GM18951 (cell line): ENCODE data around the gene RRP1B.
A peak's percentile ranks its signal among the peaks of the same experiment; 100 is the strongest.
"Not testable (repeated sequence)": the region's sequence is repeated elsewhere in the genome, so short reads cannot be mapped to it uniquely, and the experiment has no call there.

ENCODE experiments used
- POLR2A ChIP-seq: IDR thresholded peaks from 4 replicates; pipeline ENCODE4 v1.6.1; 2011; ENCODE audit warnings: mild to moderate bottlenecking; ENCODE audit not compliant: insufficient read length, insufficient read depth; ENCODE audit errors: extremely low read depth
- in situ Hi-C: fragments of 300-500 bp; cut with MboI; formaldehyde crosslinking; loops from one replicate; pipeline ENCODE4 v1.12.0; 2022; ENCODE audit warnings: low sequenced_read_pairs, mixed read lengths, inconsistent platforms; ENCODE audit not compliant: unreplicated experiment

RRP1B gene

DNA sequence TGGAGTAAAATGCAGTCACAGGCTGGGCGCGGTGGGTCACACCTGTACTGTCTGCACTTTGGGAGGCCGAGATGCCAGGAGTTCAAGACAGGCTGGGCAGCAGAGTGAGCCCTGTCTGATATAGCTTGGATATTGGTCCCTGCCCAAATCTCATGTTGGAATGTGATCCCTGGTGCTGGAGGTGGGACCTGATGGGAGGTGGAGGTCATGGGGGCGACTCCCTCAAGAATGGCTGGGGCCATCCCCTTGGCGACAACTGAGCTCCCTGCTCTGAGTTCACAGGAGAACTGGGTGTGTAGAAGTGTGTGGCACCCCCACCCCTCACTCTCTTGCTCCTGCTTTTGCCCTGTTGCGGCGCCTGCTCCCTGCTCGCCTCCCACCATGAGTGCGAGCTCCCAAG is 48.1 kb downstream of the RRP1B start:
- no peak for TF ChIP-seq POLR2A
- in situ Hi-C loops, result no loop called here

DNA sequence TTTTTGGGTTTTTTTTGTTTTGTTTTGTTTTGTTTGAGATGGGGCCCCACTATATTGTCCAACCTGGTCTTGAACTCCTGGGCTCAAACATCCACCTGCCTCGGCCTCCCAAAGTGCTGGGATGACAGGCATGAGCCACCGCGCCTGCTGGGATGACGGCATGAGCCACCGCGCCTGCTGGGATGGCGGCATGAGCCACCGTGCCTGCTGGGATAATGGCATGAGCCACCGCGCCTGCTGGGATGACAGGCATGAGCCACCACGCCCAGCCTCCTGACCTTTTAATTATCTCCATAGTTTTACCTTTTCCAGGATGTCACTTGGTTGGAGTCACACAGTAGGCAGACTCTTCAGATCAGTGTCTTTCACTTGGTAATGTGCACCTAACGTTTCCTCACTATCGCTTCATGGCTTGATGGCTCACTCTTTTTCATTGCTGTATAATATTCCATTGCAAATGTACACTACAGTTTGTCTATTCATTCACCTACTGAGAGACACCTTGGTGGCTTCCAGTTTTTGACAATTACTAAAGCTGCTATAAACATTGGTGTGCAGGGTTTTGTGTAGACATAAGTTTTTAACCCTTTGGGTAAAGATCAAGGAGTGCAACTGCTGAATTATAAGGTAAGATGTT is 49.5 kb downstream of the RRP1B start:
- in situ Hi-C loops, result no loop called here
- no peak for TF ChIP-seq POLR2A

DNA sequence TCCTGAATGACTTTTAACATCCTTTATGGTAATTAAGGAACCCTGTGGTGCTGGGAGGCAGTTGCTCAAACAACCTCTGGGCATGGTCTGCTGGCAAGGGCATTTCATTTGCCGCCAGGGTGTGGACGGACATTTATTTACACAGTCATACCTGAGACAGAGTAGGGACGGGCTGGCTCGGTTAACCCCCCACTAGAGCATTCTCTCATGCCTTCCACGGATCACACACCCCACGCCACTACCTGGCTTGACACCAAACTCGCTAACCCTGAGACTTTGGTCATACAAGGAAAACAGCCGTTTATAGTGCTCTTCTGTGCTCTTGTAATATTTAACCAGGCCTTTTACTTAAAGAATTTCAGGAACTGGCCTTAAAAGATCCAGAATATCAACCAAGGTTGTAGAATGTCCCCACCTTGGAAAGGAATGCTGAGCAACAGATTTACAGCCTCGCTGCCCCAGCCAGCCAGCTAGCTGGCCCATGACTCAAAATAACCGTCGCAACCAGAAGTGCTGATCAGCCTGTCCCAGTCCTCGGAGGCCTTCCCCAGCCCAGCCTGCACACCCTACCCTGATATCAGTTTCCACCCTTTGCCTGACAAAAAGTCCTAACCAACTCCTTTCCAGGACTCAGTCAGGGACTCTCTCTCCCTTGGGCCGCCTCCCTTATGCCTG is 53.0 kb downstream of the RRP1B start:
- TF ChIP-seq POLR2A, result no peak
- in situ Hi-C loops, result no loop called here

DNA sequence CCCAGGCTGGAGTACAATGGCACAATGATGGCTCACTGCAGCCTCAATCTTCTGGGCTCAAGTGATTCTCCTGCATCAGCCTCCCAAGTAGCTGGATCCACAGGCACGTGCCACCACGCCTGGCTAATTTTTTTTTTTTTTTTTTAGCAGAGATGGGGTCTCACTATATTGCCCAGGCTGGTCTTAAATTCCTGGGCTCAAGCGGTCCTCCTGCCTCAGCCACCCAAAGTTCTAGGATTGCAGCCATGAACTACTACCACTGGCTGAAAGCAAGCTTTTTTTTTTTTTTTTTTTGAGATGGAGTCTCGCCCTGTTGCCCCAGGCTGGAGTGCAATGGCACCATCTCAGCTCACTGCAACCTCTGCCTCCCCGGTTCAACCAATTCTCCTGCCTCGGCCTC is 53.8 kb downstream of the RRP1B start:
- in situ Hi-C loops, result not testable (repeated sequence)

DNA sequence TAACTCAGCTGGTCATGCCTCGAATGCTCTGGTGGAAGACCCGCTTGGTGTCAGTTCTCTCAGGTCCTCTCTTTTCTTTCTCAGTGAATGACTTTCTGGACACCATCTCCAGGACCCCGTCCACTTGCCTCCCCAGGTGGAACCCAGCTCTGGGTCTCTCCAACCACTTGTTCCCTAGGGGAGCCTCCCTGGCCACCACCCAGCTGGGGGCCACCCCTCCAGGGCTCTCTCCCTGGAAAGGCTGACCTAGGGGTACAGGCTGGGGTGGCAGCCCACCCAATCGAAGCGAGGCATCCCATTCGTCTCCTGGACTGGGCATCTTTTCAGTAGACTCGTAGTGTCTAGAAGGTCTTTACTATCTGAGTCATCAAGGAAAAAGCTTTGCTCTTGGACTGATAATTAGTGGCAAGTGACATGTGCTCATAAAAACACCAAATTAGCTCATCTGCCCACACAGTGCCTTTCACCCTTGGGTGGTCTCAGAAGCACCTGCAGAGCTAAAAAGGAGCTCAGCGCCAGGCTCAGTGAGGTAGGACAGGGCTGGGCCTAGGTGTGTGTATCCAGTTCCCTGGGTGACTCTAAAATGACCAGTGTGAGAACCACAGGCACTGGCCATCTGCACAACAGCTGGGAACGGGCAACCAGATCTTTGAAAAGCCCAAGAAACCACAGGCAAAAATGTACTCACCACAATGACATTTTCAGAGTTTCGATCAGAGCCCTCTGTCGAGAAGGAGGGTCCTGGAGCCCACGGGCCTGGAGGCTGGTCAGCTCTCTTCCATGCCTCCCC is 57.2 kb downstream of the RRP1B start:
- TF ChIP-seq POLR2A, result no peak
- in situ Hi-C loops, result no loop called here

DNA sequence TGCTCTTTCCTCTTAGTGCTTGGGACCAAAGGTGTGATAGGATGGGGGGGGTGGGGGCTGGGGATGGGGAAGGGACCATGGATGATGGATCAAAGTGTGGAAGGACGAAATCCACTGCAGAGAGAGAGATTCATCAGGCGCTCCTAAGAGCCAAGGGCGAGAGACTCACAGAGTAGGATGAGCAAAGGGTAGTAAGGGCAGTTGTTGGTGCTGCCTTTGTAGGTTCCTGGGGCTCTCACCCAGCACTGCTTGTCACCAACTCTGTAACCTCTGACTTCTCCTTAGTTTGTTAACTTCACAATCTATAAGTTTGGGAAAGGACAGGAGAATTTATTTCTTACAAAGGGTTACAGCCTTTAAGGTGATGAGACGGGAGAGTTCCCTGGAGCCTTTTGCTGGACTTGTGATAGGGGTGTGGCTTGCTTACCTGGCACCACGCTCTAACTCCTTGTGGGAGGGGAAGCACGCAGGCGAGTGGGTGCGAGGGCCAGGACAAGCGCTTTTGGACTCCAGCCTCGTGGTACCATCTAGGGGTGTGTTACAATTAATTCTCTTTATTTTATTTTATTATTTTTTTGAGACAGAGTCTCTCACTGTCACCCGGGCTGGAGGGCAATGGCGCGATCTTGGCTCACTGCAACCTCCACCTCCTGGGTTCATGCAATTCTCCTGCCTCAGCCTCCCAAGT is 58.0 kb downstream of the RRP1B start:
- TF ChIP-seq POLR2A, result no peak
- in situ Hi-C loops, result no loop called here

DNA sequence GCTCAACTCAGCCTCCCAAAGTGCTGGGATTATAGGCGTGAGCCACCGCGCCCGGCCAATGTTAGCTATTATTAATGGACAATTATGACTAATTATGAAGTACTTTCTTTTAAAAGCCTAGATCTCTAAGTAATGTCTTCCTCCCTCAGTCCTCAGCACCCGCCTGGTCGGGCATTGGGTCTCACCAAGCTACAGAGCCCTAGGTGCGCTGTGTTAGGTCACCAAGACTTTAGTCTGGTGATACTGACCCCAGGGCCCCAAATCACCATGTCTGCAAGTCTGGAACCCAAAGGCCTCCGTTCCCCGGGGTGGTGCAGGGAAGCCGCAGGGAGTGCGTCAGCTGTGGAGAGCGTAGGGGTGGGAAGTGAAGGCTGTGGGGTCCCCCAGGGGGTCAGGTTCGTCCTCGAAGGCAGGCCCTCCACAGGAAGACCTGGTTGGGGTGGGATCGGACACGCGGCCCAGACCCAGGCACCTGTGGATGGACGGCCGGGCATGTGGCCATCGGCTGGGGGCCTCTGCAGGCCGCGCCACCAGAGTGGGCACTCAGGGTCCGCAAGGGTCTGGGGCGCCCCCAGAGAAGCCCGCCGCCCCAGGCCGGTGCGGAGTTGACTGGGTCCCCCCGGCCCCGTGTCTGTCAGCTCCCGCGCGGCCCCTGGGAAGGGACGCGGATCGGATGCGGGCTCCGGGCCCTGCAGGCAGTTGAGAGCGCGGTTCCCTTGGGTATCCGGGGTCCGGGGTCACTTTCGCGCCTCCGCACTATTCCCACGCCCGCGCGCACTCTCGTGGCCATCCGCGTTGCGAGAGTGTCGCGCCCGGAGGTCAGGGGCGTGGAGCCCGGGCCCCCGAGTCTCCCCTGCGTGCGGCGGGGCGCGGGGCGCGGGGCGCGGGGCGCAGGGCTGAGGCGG is 58.9 kb downstream of the RRP1B start:
- in situ Hi-C loops, result no loop called here
- TF ChIP-seq POLR2A, result no peak

DNA sequence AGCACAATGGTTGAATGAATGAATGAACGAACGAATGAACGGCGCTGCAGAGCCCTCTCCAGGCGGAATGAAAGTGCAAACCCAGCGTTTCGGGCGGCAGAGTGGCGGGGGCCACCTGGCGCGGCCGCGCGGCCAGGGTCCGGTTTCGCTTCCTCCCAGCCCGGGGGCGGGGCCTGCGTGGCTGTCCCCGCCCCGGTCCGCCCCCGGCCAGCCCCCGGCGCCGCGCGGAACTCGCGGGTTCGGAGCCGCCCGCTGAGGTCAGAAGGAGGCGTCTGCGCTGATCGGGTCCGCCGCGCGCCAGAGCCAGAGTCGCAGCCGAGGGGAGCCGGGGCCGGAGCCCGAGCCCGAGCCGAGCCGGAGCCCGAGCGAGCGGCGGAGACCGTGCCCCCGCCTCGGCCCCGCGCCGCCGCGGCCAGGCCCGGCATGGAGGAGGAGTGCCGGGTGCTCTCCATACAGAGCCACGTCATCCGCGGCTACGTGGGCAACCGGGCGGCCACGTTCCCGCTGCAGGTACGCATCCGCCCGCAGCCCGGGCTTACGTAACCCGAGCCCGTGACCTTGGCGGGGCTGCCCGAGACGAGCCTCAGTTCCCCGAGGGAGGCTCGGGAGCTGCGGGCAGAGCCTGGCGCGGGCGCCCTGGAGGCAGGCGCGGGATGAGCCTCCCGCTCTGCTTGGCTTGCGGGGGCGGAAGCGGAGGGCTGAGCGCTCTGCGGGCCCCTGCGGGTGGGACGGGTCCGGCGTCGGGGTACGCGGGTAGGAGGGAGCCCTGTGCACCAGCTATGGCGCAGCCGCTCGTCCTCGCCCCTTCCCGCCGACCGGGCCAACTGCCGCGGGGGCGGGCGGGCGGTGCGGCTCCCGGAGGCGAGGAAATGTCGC is 59.8 kb downstream of the RRP1B start, which contains the start of gene PDXK:
Gene PDXK, plus strand, starts transcription at position 258 of the 876 bp plus-strand sequence. Its CDS starts 166 bp downstream, at position 424.
- in situ Hi-C loops, result no loop called here
- TF ChIP-seq POLR2A, result peak; percentile 86

DNA sequence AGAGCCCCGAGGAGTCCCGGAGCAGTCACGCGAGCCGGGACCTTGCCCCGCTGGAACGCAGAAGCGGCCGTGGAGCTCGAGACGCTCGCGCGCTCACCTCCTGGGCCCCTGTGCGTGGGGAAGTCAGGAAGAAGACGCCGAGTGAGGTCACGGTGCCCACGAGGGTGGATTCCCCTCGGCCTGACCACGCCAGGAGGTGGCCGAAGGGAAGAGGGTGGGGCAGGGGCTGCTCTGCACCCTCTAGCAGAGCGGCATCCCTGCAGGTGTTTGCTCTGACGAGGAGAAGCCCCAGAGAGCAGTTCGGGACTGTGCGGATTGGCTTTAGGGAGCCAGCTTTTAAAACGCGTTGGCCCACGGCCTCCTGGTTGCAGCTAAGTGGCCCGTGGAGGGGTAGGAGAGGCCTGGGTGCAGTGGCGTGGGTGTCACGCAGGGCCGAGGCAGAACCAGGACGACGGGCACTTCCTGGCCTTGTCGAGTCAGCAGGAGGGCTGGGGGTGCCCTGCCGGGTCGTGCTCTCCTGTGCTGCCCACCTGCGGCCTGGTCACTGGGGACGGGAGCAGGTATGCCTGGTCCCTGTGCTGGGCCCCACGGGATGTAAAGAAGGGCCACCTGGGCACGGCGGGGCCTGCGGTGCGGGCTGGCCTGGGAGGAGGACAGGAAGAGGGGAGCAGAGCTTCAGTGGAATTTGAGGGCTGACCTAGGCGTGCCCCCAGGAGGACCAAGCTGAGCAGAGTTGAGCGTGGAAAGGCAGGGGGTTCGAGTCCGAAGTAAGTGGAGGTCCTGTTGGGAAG is 60.6 kb downstream of the RRP1B start:
- in situ Hi-C loops, result no loop called here
- no peak for TF ChIP-seq POLR2A

DNA sequence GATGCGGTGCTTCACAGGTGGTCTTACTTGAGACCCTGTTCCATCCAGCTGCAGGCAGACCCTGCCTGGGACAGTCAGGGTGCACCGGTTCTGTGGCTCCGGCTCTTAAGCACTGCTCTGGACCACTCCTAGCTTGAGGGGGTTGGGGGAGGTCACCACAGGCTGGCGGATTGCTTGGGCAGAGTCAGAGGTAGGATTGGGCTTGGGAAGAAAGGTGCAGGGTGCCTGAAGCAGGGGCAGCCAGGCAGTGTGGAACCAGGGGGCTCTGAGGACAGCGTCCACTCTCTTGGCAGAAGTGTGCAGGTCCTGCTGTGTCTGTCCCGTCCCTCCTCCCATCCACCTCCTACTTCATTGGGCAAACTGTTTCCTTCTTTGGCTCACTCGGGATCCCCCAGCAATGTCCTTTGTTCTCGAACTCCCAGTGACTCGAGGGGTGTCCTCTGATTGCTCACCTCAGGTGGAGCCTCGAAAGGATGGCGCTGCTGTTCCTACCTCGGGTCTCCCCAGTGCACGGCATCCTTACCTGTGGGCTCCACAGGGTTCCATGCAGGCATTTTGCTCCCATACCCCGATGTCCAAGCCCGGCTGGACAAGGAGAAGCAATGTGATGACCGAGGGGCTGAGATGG is 61.3 kb downstream of the RRP1B start:
- in situ Hi-C loops, result no loop called here
- no peak for TF ChIP-seq POLR2A
